Measurements from ENCODE around the gene AHI1. TPM values are rescaled to one million over a fixed set of nuclear protein-coding genes. Genes with fewer than 3 reads are reported as not detected.
"Not testable (repeated sequence)": the region's sequence is repeated elsewhere in the genome, so short reads cannot be mapped to it uniquely, and the experiment has no call there.

The AHI1 gene
- total and polyA plus RNA-seq, 11 donors = 5.7 to 17.1 (median 10.3) TPM

DNA sequence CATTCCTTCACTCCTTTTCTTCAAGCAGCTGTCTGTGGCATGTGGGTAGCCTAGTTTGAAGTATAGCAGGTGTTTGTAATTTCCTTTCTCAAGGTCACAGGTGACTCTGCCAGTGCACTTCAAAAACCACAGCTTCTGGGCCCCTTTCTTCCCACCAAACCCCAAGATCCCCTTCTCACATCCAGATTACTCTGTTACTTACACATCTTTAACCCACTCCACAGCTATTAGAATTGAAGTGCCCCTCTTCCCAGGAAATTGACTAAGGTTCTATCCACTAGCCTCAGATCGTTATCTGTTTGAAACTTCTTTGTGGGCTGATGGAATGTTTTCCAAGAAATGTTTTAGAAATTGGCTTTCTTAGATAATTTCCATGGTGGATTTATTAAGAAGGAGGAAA, 150.8 kb downstream of the AHI1 start:
- intact Hi-C loops (cut with DNase I) = no loop called here
- 89 to 100% (median 91%) methylated on average over 1 of the region's 1 CpG for WGBS, 4 donors
- peaks cover 0 to 10% (median 0%) of the 10 kb centered on the region in 9 donors for H3K36me3 ChIP-seq

GRCh38 chr6:135344526-135344925, 153.0 kb downstream of the AHI1 start:
- intact Hi-C loops (cut with DNase I) = no loop called here
- peaks cover 0 to 11% (median 0%) of the 10 kb centered on the region in 12 donors for H3K9me3 ChIP-seq
- H3K27ac ChIP-seq = no peak overlapping the region
- H3K4me1 ChIP-seq = no peaks in the 10 kb centered on the region
- H3K4me3 ChIP-seq = no peak overlapping the region
- no peak for DNase-seq
- no peak for ATAC-seq
- TF ChIP-seq POLR2A (IDR thresholded peaks at IDR 0.05) = no peak
- H3K27me3 ChIP-seq = no peaks in the 10 kb centered on the region
- H3K36me3 ChIP-seq = peaks cover 0 to 10% (median 0%) of the 10 kb centered on the region in 9 donors

More for the DNA sequence above, 150.8 kb downstream of the AHI1 start:
- H3K4me3 ChIP-seq = no peak overlapping the region
- H3K9me3 ChIP-seq = no peaks in the 10 kb centered on the region
- TF ChIP-seq CTCF (IDR thresholded peaks at IDR 0.05) = no peak
- no peak for TF ChIP-seq POLR2A (IDR thresholded peaks at IDR 0.05)
- H3K27ac ChIP-seq = no peak overlapping the region
- no peak for DNase-seq
- no peaks in the 10 kb centered on the region for H3K27me3 ChIP-seq
- ATAC-seq = no peak
- no peaks in the 10 kb centered on the region for H3K4me1 ChIP-seq

DNA sequence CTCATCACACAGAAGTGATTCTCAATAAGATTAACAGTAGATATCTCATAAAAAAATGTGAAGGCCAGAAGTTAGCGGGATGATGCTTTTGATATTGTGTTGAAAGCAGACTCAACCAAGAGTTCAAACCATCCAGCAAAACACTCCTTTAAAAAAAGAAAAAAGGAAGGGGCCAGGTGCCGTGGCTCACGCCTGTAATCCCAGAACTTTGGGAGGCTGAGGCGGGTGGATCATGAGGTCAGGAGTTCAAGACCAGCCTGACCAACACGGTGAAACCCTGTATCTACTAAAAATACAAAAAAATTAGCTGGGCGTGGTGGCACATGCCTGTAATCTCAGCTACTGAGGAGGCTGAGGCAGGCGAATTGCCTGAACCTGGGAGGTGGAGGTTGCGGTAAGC, 157.6 kb downstream of the AHI1 start:
- not testable (repeated sequence) for ATAC-seq

DNA sequence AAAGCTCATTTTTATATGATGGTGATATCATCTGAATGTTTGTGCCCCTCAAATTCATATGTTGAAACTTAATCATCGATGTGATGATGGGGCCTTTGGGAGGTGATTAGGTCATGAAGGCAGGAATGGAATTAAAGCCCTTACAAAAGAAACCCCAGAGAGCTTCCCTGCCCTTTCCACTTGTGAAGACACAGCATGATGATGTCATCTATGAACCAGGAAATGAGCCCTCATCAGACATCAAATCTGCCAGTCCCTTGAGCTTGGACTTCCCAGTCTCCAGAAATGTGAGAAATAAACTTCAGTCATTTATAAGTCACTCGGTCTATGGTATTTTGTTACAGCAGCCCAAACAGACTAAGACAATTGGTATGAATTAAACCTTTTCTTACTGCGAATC, 163.4 kb downstream of the AHI1 start:
- no peak for TF ChIP-seq POLR2A (IDR thresholded peaks at IDR 0.05)
- no peak for TF ChIP-seq CTCF (IDR thresholded peaks at IDR 0.05)
- ATAC-seq = no peak
- Histone ChIP-seq H3K9me3 (peaks cover 0 to 7% (median 0%) of the 10 kb centered on the region in 12 donors), H3K4me1 (no peaks in the 10 kb centered on the region), H3K27me3 (no peaks in the 10 kb centered on the region), H3K4me3 (no peak overlapping the region), H3K27ac (no peak overlapping the region), H3K36me3 (no peaks in the 10 kb centered on the region)
- DNase-seq = no peak
- 80 to 88% (median 84%) methylated on average over 3 of the region's 3 CpGs for WGBS, 4 donors
- intact Hi-C loops (cut with DNase I) = no loop called here

More for the DNA sequence above, 157.6 kb downstream of the AHI1 start:
- 89 to 95% (median 94%) methylated on average over 8 of the region's 8 CpGs for WGBS, 4 donors
- intact Hi-C loops (cut with DNase I); H3K27me3 ChIP-seq; H3K27ac ChIP-seq; H3K4me1 ChIP-seq; H3K36me3 ChIP-seq; H3K4me3 ChIP-seq; DNase-seq: not testable (repeated sequence)
- peaks cover 0 to 11% (median 0%) of the 10 kb centered on the region in 12 donors for H3K9me3 ChIP-seq

DNA sequence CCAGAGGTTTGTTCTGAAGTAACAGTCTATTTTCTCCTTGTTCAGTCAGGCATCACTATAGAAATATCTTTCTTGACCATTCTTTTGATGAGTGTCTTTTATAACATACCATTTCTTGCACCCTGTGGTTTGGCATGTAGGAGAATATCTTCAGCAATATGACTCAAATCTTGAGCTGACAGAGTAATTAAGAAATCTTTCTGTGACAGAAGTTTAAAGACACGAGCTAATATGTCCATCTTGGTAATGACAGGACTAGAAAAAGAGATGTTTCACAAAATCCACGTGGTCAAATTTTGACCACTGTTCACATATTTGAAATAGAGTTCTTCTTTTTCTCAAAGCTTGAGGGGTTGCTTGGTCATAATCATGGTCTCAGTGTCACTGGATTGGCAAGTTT, 166.5 kb downstream of the AHI1 start:
- H3K9me3 ChIP-seq = peaks cover 0 to 10% (median 0%) of the 10 kb centered on the region in 12 donors
- no peak for ATAC-seq
- H3K36me3 ChIP-seq = peaks cover 0 to 4% (median 0%) of the 10 kb centered on the region in 9 donors
- no peak overlapping the region for H3K4me3 ChIP-seq
- WGBS, 4 donors = 85 to 95% (median 93%) methylated on average over 2 of the region's 2 CpGs
- no peak for TF ChIP-seq POLR2A (IDR thresholded peaks at IDR 0.05)
- no peak for TF ChIP-seq CTCF (IDR thresholded peaks at IDR 0.05)
- DNase-seq = no peak
- H3K4me1 ChIP-seq = no peaks in the 10 kb centered on the region
- intact Hi-C loops (cut with DNase I) = no loop called here
- H3K27ac ChIP-seq = no peak overlapping the region
- H3K27me3 ChIP-seq = no peaks in the 10 kb centered on the region

Measured in heart left ventricle (tissue), 16 donors.